Measurements from ENCODE around the gene OSMR. TPM values are rescaled to one million over a fixed set of nuclear protein-coding genes. Genes with fewer than 3 reads are reported as not detected.

The OSMR gene
- total and polyA plus RNA-seq, 2 of the 13 experiments (the other 11 are each of a cell fraction or from before 2014, with no cell fraction given) = 21.3 to 86.5 TPM

GRCh38 chr5:38816083-38817030, 29.5 kb upstream of the OSMR start:
- Histone ChIP-seq H3K36me3 (replicated peaks in 1 of 2; ENCODE audit: control insufficient read depth in 1 of 2, insufficient read depth in 2 of 2, low read length in 2 of 2) (no peaks in the 10 kb centered on the region), H3K4me3 (replicated peaks in 1 of 3; ENCODE audit: insufficient read depth in 1 of 3, low read depth in 2 of 3, low read length in 3 of 3) (no peak overlapping the region), H3K4me2 (ENCODE audit: low read depth, low read length) (no peak overlapping the region), H3K27ac (ENCODE audit: extremely low read length, insufficient read depth, low read length) (no peak overlapping the region), H3K79me2 (ENCODE audit: insufficient read depth, low read length) (no peaks in the 10 kb centered on the region), H4K20me1 (ENCODE audit: insufficient read depth, low read length) (no peaks in the 10 kb centered on the region), H2AFZ (ENCODE audit: low read length) (no peak overlapping the region), H3K27me3 (ENCODE audit: control insufficient read depth in 1 of 2, insufficient read depth in 2 of 2, low read length in 2 of 2) (no peaks in the 10 kb centered on the region), H3K4me1 (ENCODE audit: insufficient read depth, low read length) (no peaks in the 10 kb centered on the region), H3K9me3 (ENCODE audit: low read length) (no peaks in the 10 kb centered on the region), H3K9ac (ENCODE audit: insufficient read depth, low read depth, low read length) (no peak overlapping the region)
- in situ Hi-C loops (cut with HindIII; ENCODE audit: extremely low pct_ligation_motif_present, low pct_unique_long_range_greater_than_20kb) (no loop called here), intact Hi-C loops (cut with micrococcal nuclease; ENCODE audit: unreplicated experiment) (no loop called here)
- ChIA-PET POLR2A (no interaction called here), CTCF (ENCODE audit: low intra/inter-chr PET ratio, low total read pairs) (no interaction called here)
- ATAC-seq = no peak
- no TSS peak for BruUV-seq (replicated peaks)
- DNase-seq (ENCODE audit: low spot score) = no peak
- 96% methylated on average over 2 of the region's 2 CpGs for WGBS (ENCODE audit: low lambda C conversion rate)
- FAIRE-seq = no peak
- TF ChIP-seq, protein P1, sequence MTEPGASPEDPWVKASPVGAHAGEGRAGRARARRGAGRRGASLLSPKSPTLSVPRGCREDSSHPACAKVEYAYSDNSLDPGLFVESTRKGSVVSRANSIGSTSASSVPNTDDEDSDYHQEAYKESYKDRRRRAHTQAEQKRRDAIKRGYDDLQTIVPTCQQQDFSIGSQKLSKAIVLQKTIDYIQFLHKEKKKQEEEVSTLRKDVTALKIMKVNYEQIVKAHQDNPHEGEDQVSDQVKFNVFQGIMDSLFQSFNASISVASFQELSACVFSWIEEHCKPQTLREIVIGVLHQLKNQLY (CRISPR knock-in tag; IDR thresholded peaks at IDR 0.05) = no peak
- TF ChIP-seq MAZ (IDR thresholded peaks at IDR 0.05; ENCODE audit: borderline replicate concordance, low read depth, low read length) (no peak), MAZ (CRISPR knock-in tag; IDR thresholded peaks at IDR 0.05; ENCODE audit: low read depth) (no peak), ZSCAN31 (CRISPR knock-in tag; IDR thresholded peaks at IDR 0.05; ENCODE audit: low read depth) (no peak), ZFP62 (CRISPR knock-in tag; IDR thresholded peaks at IDR 0.05) (no peak), BRF2 (CRISPR knock-in tag; IDR thresholded peaks at IDR 0.05) (no peak), SPEN (CRISPR knock-in tag; IDR thresholded peaks at IDR 0.05; ENCODE audit: low read depth) (no peak), ZNF44 (CRISPR knock-in tag; IDR thresholded peaks at IDR 0.05) (no peak), FUBP1 (CRISPR knock-in tag; IDR thresholded peaks at IDR 0.05; ENCODE audit: borderline replicate concordance) (no peak), PHF21A (CRISPR knock-in tag; IDR thresholded peaks at IDR 0.05) (no peak), CEBPB (IDR thresholded peaks at IDR 0.05; ENCODE audit: borderline replicate concordance, low read depth, low read length) (no peak), ZHX1 (CRISPR knock-in tag; IDR thresholded peaks at IDR 0.05; ENCODE audit: low read depth) (no peak), ZNF24 (IDR thresholded peaks at IDR 0.05) (no peak)
- TF ChIP-seq, protein P2, sequence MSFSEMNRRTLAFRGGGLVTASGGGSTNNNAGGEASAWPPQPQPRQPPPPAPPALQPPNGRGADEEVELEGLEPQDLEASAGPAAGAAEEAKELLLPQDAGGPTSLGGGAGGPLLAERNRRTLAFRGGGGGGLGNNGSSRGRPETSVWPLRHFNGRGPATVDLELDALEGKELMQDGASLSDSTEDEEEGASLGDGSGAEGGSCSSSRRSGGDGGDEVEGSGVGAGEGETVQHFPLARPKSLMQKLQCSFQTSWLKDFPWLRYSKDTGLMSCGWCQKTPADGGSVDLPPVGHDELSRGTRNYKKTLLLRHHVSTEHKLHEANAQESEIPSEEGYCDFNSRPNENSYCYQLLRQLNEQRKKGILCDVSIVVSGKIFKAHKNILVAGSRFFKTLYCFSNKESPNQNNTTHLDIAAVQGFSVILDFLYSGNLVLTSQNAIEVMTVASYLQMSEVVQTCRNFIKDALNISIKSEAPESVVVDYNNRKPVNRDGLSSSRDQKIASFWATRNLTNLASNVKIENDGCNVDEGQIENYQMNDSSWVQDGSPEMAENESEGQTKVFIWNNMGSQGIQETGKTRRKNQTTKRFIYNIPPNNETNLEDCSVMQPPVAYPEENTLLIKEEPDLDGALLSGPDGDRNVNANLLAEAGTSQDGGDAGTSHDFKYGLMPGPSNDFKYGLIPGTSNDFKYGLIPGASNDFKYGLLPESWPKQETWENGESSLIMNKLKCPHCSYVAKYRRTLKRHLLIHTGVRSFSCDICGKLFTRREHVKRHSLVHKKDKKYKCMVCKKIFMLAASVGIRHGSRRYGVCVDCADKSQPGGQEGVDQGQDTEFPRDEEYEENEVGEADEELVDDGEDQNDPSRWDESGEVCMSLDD (CRISPR knock-in tag; IDR thresholded peaks at IDR 0.05; ENCODE audit: borderline replicate concordance) = no peak
